ENCODE data around the gene OSMR.

OSMR gene

DNA sequence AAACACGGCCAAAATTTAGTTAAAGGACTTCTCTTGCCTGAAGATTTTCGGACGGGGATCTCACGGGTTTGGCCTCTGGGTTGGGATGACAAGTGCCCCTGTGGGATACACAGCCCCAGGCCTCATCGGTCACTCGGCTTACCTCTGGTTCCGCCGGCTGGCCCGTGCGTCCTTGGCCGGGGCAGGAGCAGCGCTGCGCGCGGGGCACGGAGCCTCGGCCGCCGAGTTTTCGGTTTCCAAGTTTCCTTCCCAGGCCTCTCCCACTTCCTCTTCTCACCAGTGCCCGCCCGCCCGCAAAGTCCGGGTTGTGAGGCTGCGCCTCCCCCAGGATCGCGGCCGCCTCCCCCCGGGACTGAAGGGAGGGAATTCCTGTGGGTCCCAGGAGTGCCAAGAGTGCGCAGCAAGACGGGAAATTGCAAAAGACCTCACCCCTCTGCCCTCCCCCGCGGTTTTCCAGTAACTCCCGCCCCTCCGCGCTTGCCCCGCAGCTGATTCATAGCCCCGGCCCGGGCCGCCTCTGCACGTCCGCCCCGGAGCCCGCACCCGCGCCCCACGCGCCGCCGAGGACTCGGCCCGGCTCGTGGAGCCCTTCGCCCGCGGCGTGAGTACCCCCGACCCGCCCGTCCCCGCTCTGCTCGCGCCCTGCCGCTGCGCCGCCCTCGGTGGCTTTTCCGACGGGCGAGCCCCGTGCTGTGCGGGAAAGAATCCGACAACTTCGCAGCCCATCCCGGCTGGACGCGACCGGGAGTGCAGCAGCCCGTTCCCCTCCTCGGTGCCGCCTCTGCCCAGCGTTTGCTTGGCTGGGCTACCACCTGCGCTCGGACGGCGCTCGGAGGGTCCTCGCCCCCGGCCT lies at the start of gene OSMR:
Gene OSMR (plus strand): TSS at position 487 of the 853 bp plus-strand sequence. CDS start 23,033 bp downstream, outside the sequence.
- DNase-seq (ENCODE audit: low spot score): peak; percentile 98

DNA sequence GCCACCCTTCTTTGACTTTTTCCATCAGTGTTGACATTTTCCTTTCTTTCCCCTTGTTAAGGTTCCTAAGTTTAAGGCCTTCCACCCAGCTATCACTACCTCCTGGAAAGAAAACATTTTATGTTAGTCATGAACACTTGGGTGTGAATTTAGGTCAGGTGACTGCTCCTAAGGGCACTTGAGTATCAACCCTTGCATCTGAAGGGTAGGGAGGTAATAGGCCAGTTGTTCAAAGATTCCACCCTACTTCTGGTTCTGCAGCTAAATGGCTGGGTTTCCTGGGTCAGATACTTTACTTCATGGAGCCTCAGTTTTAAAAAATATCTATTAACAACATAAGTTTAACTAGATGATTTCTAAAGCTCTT lies 49.1 kb upstream of the OSMR start:
- DNase-seq (ENCODE audit: low spot score): no peak

DNA sequence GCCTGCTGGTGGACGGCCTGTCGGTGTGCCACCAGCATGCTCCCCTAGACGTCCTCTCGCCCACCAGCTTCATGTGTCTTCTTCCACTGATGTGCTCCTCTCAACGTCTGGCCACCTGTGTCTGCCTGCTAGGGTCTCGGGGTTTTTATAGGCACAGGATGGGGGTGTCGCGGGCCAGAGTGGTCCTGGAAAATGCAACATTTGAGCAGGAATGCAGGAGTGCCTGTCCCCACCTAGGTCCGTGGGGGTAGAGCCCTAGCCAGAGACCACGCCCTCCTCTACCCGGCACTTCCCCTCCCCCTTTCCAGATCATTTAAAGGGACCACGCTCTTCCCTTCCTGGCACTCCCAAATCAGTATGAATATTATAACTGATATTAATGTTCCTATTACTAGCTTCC lies 48.0 kb upstream of the OSMR start:
- no peak for DNase-seq (ENCODE audit: low spot score)

DNA sequence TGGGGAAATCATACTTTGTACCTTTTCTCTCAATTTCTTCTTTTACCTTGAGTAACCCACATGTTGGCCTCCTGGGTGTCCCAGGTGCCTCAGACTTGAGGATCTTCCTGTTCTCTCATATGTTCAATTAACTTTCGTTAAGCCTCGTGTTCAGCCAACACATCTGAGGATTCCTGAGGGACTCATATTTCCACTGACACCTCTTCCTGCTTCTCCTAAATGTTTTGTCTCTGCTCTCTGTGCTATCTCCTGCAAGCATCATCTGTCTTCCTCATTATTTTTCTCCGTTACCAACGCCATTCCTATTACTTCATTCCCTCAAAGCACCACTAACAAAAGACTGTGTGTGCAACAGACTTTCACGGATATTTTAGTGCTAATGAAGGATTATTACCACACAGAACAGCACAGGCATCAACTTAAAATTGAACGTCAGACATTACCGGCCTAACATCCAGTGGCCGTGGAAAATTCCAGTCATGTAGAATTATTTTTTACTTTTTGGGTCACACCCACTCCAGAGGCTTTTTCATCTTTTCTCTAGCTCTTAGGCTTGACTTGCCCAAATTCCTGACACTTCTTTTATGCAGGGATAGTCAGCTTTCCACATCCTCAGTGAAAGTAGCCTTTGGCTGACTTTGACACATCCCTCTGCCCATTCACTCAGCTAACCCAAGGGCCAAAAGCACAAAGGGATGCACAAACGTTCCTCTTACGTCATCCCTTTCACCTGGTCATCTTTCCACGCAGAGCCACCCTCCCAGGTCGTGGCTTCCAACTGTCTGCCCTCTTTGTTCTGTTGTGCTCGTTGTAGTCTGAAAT lies 46.0 kb upstream of the OSMR start:
- no peak for DNase-seq (ENCODE audit: low spot score)

DNA sequence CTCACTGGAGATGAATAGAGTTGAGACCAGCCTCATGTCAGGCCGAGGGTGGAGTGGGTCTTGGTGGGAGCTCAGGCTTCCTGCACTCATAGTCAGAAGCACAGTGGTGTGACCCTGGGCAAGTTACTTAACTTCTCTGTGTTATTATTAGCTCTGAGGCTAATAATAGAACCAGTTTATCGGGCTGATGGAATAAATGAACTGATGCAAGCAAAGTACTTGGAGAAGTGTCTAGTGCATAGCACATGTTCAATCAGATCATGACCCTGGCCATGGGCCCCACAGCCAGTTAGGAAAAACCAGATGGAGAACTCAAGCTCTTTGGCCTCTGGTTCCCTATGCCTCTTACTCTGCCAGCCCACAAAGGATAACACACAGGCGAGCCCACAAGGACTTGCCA lies 45.3 kb upstream of the OSMR start:
- DNase-seq (ENCODE audit: low spot score): no peak

DNA sequence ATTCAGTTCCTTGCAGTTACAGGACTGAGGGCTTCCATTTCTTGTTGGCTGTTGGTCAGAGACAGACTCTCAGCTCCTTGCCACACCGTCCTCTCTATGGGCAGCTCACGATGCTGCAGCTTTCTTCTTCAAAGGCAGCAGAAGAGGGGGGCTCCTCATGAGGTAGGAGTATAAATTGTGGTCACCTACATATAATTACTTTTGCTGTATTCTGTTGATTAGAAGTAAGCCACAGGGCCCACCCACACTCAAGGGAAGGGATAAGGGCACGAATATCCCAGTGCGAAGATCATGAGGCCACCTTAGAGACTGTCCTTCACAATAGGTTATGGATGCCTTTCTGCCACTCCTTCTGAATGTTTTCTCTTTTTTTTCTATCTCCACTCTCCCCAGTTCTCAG lies 43.7 kb upstream of the OSMR start:
- no peak for DNase-seq (ENCODE audit: low spot score)

DNA sequence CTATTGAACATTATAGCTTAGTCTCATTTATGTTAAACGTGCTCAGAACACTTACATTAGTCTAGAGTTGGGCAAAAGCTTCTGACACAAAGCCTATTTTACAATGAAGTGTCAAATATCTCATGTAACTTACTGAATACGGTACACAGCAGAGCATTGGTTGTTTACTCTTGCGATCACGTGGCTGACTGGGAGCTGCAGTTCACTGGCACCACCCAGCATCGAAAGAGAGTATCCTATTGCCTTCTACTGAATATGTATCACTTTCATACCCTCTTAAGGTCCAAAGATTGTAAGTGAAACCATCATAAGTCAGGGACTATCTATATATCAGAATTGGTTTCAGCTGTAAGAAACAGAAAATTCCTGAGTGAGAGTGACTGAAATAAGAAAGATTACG lies 42.6 kb upstream of the OSMR start:
- no peak for DNase-seq (ENCODE audit: low spot score)

DNA sequence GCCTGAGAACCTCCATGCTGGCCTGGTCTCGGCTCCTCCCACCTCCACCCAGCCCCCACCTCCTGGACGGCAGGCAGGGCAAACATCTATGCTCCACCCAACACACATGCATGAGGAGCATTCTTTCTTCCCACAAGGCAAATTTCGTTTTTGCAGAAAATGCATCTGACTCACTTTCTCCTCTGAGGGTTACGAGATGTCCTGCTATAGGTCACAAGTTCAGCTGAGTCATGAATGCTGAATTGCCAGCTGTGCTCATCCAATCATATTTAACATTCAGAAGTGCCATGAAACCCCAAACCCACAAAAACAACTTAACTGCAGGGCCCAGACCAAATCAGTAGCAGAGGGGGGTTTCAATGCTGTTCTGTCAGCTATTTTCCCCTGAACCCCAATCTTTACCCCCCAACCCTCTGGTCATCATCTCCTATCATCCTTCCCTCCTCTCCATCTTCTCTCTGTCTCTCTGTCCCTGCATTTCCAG lies 39.0 kb upstream of the OSMR start:
- peak; percentile 74 for DNase-seq (ENCODE audit: low spot score)

DNA sequence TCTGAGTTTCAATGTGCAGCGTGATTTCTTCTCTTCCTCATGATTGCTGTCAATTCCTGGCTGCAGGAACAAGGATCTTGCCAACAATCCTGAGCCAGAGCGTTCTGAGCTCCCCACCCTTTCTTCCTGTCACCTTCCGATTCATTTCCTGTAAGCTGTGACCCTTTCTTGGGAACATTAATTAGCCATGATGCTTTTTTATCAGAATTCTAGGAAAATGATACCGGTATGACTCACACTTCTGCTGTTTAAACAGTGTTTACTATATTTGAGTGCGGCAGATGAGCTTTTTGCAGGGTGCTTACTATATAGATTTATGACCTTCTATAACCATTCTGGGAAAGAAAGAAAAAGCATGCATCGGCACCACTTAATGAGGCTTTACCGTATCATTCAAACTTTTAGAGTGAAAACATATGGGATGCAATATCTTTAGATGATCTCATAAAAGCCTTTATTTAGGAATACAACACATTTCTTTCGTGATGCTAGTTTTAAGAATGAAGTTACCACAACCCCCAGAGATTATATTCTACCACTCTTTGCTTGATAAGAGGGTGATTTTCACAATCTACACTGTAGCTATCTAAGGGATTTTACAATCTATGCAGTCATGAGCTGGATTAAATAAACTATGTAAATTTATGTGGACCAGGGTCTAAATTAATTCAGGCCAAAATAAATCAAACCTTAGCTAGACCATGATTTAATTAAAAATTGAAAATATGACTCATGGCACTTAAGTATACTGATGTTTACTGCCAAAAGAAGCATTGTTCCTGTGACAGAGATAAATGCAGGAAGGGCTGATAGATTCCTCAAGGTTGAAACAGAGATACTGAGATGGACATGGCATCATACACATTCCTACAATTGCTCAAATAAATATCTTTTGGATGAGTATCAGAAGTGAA lies 38.0 kb upstream of the OSMR start:
- DNase-seq (ENCODE audit: low spot score): peak; percentile 62

DNA sequence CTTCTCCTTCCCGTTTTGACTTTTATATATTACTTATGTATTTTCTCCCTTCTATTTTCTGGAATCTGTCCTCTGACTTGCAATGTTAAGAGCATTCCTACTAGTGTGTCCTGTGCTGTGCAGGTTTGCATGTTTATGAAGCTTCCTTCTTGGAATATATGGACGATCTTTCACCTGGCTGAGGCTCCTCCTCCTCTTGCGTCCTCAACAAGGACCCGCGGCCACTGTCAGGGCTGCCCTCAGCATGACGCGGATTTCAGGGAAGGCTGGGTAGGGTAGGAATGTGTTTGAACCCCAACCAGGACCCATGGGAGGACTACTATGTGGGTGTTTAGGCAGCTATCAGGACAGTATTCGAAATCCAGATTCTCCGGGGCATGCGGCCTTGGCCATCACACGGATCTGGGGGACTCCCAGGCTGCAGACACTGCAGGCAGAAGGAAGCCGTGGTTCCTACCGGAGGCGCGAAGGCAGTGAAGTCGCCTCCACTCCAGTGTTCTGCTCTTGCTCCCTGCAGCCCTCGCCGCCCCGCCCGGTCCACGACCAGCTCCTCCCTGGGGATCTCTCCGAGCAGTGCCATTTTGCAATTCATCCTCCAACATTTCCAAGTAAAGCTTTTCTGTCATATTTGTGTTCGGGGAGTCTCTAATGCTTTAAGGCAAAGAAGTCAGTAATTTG lies 37.0 kb upstream of the OSMR start:
- DNase-seq (ENCODE audit: low spot score): no peak

DNA sequence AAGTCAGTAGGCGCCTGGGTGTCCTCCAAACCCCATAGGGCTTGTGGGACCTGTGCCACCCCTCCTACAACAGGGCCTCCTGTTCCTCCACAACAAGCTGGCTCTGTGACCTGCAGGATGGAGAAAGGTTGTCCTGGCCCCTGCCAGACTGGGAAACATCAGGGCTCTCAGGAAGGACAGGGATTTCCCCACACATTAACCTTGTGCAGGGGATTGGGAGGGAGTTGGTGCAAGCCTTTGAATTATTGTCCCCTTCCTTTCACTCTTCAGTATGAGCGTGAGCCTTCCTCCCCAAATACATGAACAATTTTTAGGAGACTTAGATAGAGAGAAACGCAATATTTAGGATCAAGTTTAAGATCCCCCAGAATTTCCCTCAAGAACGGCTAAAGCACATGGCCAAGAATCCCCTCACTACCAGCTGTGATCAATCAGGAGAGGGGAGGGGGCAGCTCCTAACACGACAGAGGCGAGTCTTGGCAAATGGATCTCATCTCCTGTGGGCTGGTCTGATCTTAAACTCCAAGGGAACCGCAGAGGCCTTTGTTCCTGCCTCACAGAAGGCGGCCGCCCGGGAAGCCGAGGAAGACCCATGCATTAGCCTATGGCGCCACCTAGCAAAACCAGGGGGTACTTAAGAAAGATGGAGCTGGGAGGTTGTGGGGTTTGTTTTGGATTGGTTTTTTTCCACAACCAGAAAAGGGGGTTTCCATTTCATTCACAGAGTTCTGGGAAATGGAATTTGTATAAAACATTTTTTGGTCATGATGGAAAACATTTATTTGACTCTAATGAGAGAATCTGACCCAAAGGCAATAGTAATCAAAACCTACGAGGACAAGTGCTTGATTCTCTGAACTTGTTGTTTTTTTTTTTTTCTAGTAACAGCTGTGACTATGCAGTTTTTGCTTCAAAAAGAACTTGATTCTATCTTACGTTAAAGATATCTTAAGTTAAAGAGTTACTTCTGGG lies 36.1 kb upstream of the OSMR start:
- peak; percentile 91 for DNase-seq (ENCODE audit: low spot score)

DNA sequence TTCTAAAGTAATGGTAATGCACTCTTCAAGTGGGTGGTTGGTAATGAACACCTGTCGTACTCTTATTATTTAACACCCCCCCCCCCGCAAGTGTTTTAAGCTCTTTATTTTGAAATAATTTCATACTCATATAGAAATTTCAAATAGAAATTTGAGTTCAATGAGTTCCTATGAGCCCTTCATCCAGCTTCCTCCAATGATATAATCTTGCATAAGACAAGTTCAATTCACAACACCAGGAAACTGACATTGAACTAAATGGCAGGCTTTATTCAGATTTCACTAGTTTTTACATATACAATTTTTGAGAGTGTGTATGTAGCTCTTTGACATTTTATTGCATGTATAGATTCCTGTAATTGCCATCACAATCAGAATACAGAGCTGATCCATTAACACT lies 30.9 kb upstream of the OSMR start:
- no peak for DNase-seq (ENCODE audit: low spot score)

DNA sequence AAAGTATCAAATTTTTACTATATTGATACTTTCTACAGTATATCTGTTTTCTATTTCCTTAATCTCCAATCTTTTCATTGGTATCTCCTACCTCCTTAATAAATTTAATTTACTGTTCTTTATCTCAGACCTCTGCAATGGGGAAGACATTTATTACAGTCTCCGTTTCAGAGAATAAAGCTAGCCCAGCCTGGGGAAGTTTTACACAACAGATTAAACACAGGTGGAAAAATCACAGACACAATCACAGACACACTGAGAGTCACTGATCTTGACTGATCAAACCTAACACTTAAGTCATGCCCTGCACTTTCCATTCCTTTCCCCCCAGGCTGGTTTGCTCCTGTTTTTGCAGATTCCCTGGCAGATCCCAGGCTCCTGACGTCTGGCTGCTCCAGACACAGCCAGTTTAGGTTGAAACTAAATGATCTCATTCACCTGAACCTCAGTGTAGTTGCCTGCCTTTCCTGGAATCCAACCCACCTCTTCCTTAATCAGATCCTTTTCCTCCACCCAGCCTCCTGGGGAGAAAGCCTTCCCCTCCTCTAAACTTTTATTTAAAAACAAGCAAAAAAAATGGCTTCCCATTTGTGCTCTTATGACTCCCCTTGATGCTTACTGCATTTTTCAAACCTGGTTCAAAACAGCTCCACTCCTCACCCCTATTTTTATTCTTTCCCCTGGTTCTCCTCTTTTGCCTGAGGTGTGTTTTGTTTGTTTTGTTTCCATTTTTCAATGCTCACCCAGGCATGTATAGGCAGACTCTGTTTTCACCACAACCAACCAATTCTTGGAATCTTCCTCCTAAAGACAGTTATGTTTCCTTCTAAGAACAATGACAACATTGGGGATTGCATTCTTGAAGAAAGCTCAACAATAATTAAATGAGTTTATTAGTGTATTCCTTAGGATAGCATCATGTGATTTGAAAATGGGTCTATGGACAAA lies 29.5 kb upstream of the OSMR start:
- no peak for DNase-seq (ENCODE audit: low spot score)

DNA sequence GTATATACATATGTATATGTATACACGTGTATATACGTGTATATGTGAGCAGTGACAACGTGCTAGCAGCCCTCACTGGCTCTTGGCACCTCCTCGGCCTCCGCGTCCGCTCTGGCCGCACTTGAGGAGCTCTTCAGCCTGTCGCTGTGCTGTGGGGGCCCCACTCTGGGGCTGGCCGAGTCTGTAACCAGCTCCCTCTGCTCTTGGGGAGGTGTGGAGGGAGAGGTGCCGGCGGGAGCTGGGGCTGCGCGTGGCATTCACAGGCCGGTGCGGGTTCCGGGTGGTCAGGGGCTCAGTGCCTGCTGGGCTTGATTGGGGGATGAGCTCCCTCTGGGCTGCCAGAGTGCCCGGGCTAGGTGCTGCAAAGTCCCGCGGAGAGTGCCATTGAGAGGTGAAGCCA lies 24.1 kb upstream of the OSMR start:
- DNase-seq (ENCODE audit: low spot score): no peak

DNA sequence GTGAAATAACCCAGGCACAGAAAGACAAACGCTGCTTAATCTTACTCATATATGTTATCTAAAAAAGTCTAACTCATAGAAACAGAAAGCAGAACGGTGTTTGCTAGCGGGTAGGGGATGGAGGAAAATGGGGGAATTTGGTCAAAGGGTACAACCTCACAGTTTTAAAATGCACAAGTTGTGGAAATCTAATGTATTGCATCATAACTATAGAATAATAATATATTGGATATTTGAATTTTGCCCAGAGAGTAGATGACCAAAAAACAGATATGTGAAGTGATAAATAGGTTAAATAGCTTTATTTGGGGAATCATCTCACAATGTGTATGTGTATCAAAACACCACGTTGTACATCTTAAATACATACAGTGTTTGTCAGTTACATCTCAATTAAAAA lies 22.3 kb upstream of the OSMR start:
- DNase-seq (ENCODE audit: low spot score): no peak

DNA sequence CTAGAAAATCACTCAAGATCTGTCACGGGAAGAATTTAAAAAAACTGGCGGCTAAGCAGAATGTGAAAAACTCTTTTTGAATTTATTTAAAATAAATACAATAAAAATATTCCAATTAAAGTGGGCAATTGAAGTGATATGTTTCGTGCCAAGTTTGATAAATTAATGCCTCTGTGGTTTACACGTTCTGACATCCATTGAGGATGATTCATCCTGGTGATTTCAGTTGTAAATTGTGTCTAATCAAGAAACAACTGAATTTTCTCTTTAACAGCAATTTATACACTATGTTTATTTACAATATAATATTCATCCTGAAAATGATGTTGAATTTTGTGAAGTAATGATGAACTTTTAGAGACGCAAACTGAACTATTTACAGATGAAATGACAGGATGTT lies 21.0 kb upstream of the OSMR start:
- DNase-seq (ENCODE audit: low spot score): no peak

DNA sequence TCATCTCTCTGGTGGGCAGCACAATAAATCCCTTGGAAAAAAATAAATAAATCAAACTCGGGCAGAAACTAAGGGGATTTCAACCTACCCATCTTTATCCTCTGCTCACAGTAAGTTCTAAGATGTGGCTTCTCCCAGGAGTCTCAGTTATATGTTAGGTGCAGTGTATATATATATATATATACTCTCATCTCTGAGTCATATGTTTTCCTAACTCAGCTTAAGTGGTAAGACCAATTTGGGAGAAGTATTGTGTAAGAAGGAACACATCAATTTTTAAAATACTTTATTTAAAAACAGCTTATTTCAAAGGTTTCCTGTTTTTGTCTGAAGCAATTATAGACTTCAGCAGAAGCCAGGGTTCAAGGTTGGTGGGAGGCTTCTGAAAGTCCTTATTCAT lies 20.3 kb upstream of the OSMR start:
- no peak for DNase-seq (ENCODE audit: low spot score)

DNA sequence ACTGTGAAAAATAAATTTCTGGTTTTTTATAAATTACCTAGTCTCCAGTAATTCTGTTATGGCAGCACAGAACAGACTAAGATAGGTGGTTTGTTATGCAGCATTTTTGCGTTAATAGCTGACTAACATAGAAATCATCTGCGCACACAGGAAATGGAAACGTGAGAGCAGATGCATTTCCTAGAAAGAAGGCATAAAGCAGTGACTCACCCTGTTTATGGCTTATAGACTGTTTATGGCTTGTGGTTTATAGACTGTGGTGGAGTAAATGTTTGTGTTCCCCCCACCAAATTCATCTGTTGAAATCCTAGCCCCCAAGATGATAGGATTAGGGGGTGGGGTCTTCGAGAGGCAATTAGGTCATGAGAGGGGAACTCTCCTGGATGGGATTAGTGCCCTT lies 18.3 kb upstream of the OSMR start:
- DNase-seq (ENCODE audit: low spot score): no peak

DNA sequence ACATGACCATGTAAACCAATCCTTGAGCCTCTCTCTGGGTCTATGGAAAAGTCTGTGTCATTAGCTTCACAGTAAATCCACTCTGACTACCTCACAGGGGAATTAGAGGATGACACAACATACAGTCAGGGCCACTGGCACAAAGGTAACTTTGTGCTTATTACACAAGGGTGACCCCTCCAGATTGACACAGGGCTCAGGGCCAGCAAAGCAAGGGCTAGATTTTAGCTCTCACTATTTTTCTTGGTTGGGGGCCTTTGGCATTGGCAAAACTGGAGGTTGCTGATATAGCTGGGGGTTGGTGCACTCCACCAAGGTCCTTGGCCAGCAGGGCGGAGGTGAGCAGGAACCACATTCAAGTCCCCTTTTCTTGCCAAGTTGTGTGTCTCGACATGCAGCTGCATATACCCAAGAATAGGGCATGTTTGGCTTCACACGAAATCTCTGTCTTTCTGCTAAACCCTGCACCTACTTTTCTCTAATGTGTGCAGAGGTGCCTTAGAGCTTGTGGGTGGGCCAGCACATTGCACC lies 15.2 kb upstream of the OSMR start:
- no peak for DNase-seq (ENCODE audit: low spot score)

Data from GM03348 (cell line).